SK-N-SH treated with all-trans-retinoic acid at 6 μM for 48 hours (cell line): ENCODE measurements around the gene SGIP1.

Experiments used
- ARNTL ChIP-seq: fragments of 450-650 bp; formaldehyde crosslinking; IDR thresholded peaks from 2 replicates; pipeline ENCODE4 v1.5.0; 2020; ENCODE audit warnings: low read depth, mild to moderate bottlenecking, moderate library complexity, borderline replicate concordance
- CREB5 ChIP-seq: fragments of 250-450 bp; sonication (Bioruptor Pico); IDR thresholded peaks from 2 replicates; pipeline ENCODE4 v1.5.1; 2020; ENCODE audit warnings: low read depth, mild to moderate bottlenecking, moderate library complexity
- CSRNP3 ChIP-seq: fragments of 250-450 bp; sonication (Bioruptor Pico); IDR thresholded peaks from 2 replicates; pipeline ENCODE4 v1.5.1; 2021; ENCODE audit warnings: mild to moderate bottlenecking, moderate library complexity
- ISL1 ChIP-seq: fragments of 250-450 bp; sonication (Bioruptor Pico); IDR thresholded peaks from 2 replicates; pipeline ENCODE4 v2.1.2; 2022; ENCODE audit warnings: mild to moderate bottlenecking, moderate library complexity
- OSR1 ChIP-seq: fragments of 250-450 bp; sonication (Bioruptor Pico); IDR thresholded peaks from 2 replicates; pipeline ENCODE4 v1.8.0; 2022; ENCODE audit warnings: moderate library complexity, mild to moderate bottlenecking, inconsistent platforms
- SNAI2 ChIP-seq: fragments of 250-450 bp; sonication (Bioruptor Pico); IDR thresholded peaks from 2 replicates; pipeline ENCODE4 v1.5.0; 2020; ENCODE audit warnings: mild to moderate bottlenecking, moderate library complexity
- TCF4 ChIP-seq: fragments of 250-450 bp; sonication (Bioruptor Pico); IDR thresholded peaks from 2 replicates; pipeline ENCODE4 v1.8.0; 2021; ENCODE audit warnings: mild to moderate bottlenecking, moderate library complexity, borderline replicate concordance
- TOX ChIP-seq: fragments of 250-450 bp; sonication (Bioruptor Pico); IDR thresholded peaks from 2 replicates; pipeline ENCODE4 v1.8.0; 2021; ENCODE audit warnings: mild to moderate bottlenecking, moderate library complexity, borderline replicate concordance
- ZC3H10 ChIP-seq: fragments of 250-450 bp; sonication (Bioruptor Pico); IDR thresholded peaks from 2 replicates; pipeline ENCODE4 v1.5.1; 2021; ENCODE audit warnings: mild to moderate bottlenecking, moderate library complexity
- ZFP30 ChIP-seq: fragments of 450-650 bp; formaldehyde crosslinking; IDR thresholded peaks from 2 replicates; pipeline ENCODE4 v1.5.0; 2022; ENCODE audit warnings: mild to moderate bottlenecking, moderate library complexity
- ZNF8 ChIP-seq: fragments of 450-650 bp; formaldehyde crosslinking; IDR thresholded peaks from 2 replicates; pipeline ENCODE4 v1.5.0; 2020; ENCODE audit warnings: mild to moderate bottlenecking, moderate library complexity

- no peak for TF ChIP-seq ISL1
- TF ChIP-seq ZC3H10 (CRISPR knock-in tag) = no peak
- TF ChIP-seq TCF4 (CRISPR knock-in tag) = no peak
- no peak for TF ChIP-seq ZNF8
- TF ChIP-seq SNAI2 (CRISPR knock-in tag) = no peak
- no peak for TF ChIP-seq ZFP30 (CRISPR knock-in tag)
- no peak for TF ChIP-seq OSR1 (CRISPR knock-in tag)
- no peak for TF ChIP-seq CREB5 (CRISPR knock-in tag)
- TF ChIP-seq ARNTL = no peak
- TF ChIP-seq CSRNP3 (CRISPR knock-in tag) = no peak
- TF ChIP-seq TOX (CRISPR knock-in tag) = no peak
These were observed 217.2 kb downstream of the SGIP1 start for GRCh38 chr1:66751160-66751559.
